Renal cortical epithelial cell (primary cell): ENCODE data around the gene POLD1. TPM values are rescaled to one million over a fixed set of nuclear protein-coding genes. Genes with fewer than 3 reads are reported as not detected.
A peak's percentile ranks its signal among the peaks of the same experiment; 100 is the strongest.
"Not testable (repeated sequence)": the region's sequence is repeated elsewhere in the genome, so short reads cannot be mapped to it uniquely, and the experiment has no call there.

ENCODE experiments used
- DNase-seq: peaks from one replicate; pipeline ENCODE4 v3.0.0-alpha.2; 2011; ENCODE audit warnings: low read depth
- total RNA-seq: library from RNA; depleted of rRNA; stranded (reverse); fragments of >200 nt; gene quantifications from 2 replicates; pipeline ENCODE4 v1.2.3, GENCODE V29; 2014

Gene POLD1
- total RNA-seq, 1 donor from 2014 or later, result 23.9 TPM

DNA sequence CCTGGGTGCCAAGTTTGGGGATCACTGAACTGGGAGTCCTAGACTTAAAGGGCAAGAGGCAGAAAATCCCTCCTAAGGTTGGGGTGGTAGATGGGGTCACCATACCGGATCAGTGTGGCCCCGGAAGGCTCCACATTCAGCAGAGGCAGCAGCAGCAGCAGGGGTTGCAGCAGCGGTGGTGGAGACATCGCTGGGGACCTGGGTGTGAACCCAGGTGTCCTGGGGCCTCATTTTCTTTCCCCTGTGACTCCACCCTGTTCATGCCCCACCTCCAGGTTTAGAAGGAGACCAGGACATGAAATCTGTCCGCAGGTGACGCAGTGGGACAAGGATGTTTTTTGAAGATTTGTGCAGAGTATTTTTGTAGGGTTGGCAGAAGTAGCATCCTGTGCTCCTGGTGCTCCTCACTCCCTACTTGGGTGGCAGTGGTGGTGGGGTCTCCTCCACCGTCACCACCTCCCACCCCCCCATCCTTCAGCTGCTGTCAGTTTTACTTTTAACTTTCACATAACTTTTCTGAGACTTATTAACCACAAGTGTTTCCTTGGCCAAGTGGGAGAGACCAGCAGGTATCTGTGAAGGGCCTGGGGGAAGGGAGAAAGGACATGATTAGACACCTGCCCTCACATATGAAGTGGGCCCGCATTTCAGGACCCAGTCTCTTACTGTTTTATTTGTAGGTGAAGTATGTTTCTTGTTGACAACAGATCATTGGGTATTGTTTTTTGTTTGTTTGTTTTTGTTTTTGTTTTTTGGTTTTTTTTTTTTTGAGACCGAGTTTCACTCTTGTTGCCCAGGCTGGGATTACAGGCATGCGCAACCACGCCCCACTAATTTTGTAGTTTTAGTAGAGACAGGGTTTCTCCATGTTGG, 18.5 kb upstream of the POLD1 start, which contains the start of gene NAPSA:
TSS of gene NAPSA (minus strand) at position 206 of the 873 bp plus-strand sequence. CDS start at position 188, 18 bp downstream.
- DNase-seq, result no peak

DNA sequence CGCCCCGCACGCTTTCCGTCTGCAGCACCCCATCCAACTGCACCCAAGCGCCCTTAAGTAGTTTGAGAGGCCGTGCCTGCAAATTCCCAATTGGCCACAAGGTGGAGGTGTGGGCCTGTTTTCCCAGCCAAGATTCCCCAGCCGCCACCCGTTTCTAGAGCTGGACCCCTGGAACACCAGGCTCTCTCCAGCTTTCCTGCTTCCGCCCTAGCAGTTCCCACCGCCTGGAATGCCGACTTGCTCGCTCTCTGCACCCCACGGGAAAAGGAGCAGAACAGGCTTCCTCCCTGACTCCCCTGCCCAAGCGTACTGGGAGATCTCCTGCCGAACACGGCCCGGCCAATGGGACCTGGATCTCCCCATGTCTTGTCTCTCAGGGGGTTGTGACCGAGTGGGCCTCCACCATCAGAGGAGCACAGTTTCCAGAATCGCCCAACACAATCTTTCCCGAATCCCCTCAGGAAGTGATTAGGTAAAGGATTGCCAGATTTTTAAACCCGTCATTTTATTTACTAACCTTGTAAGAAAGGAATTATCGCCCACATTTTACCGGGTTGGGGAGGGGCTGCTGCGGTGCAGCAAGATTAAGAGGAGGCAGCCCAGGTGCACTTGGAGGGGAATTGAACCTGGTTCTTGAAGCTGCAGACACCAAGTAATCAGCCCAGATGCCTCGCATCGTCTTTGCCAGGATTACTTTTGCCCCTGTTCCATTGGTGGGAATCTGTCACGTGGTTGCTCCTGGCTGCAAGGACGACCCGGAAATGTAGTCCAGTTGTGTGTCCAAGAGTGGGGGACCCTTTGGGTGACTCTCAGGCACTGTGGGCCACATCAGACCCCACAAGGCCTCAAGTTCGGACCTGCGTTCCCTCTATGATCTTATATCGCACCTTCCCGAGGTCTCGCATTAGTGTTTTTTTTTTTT, 15.2 kb upstream of the POLD1 start:
- peak; percentile 81 for DNase-seq

DNA sequence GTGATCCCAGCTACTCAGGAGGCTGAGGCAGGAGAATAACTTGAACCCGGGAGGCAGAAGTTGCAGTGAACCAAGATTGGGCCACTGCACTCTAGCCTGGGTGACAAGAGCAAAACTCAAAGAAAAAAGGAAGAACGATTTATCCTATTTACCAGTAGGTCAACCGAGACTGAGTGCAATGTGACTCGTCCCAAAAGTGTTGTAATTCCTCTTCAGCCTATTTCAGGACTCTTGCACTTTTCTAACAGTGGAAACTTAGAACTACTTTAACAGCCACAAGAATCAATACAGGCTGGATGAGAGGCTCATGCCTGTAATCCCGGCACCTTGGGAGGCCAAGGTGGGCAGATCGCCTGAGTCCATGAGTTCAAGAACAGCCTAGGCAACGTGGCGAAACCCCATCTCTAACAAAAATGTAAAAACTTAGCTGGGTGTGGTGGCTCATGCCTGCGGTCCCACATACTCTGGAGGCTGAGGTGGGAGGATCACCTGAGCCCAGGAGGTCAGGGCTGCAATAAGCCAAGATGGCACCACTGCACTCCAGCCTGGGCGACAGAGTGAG, 12.2 kb upstream of the POLD1 start:
- peak; percentile 32 for DNase-seq

DNA sequence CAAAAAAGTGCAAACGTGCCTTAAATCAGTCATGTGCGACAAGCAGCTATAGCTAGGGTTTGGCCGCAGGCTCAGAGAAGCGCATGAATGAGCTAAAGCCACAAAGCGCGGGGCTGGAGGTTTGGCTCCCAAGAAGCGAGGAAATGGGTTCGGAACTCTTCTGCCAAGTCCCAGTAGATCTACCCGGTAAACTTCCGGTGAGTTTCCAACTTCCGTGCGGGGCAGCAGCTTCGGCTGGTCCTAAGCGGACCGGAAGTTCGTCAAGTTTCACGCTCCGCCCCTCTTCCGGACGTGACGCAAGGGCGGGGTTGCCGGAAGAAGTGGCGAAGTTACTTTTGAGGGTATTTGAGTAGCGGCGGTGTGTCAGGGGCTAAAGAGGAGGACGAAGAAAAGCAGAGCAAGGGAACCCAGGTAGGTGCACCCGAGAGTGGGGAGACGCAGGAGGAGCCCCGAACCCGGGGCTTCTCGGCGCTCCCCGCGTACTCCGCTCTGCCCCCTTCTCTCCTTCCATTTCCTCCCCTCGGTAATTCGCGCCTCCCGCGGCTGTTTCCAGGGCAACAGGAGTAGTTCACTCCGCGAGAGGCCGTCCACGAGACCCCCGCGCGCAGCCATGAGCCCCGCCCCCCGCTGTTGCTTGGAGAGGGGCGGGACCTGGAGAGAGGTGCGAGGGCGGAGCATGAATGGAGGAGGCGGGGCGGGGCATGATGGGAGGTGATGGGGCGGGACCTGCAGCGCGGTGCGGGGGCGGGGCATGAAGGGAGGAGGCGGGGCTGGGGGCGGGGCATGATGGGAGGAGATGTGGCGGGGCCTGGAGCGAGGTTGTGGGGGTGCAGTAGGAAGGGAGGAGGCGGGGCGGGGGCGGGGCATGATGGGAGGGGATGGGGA, 7.7 kb upstream of the POLD1 start, which contains the start of gene NR1H2:
TSS of gene NR1H2 (plus strand) at position 292 of the 885 bp plus-strand sequence. CDS start 1,149 bp downstream, outside the sequence.
- DNase-seq, result peak; percentile 93

DNA sequence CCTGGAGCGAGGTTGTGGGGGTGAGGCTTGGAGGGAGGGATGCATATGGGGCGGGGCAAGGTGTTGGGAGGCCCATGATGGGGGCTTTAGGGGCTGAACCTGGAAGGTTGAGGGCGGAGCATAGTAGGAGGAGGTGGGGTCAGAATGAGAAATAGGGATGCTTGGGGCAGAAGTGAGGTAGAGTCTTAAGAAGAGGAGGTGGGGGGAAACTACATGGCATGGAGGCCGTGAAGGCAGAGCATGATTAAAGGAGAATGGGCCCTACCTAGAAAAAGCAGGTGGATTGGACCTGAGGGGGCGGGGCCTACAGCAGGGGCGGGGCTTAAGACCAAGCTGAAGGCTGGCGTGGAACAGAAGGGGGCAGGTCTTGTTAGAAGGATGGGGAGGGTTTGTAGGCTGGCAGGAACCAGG, 7.1 kb upstream of the POLD1 start:
- DNase-seq, result no peak

DNA sequence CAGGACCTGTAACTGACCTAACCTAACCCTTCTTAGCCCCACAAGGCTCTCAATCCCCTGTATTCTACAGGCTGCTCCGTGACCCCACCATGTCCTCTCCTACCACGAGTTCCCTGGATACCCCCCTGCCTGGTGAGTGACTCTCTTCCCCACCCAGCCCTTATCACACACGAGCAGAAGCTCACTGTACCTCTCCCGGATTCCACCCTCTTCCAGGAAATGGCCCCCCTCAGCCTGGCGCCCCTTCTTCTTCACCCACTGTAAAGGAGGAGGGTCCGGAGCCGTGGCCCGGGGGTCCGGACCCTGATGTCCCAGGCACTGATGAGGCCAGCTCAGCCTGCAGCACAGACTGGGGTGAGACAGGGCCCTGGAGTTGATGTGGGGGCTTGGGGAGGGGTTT, 6.6 kb upstream of the POLD1 start:
- DNase-seq, result no peak

DNA sequence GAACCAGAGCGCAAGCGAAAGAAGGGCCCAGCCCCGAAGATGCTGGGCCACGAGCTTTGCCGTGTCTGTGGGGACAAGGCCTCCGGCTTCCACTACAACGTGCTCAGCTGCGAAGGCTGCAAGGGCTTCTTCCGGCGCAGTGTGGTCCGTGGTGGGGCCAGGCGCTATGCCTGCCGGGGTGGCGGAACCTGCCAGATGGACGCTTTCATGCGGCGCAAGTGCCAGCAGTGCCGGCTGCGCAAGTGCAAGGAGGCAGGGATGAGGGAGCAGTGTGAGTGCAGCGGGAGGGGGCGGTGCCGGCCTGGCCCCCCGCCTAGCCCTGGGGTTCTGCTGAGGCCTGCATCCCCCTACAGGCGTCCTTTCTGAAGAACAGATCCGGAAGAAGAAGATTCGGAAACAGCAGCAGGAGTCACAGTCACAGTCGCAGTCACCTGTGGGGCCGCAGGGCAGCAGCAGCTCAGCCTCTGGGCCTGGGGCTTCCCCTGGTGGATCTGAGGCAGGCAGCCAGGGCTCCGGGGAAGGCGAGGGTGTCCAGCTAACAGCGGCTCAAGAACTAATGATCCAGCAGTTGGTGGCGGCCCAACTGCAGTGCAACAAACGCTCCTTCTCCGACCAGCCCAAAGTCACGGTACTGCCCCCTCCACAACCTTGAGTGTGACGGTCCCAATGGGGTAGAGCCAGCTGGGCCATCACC, 5.8 kb upstream of the POLD1 start:
- DNase-seq, result no peak

DNA sequence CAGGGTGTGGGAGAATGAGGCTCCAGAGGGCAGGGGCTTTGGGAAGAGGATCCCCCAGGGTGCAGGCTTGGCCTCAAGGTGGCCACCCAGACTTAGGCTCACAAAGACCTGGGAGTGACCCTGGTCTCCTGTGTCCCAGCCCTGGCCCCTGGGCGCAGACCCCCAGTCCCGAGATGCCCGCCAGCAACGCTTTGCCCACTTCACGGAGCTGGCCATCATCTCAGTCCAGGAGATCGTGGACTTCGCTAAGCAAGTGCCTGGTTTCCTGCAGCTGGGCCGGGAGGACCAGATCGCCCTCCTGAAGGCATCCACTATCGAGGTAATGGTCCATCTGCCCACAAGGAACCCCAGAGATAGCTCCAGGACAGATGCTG, 5.3 kb upstream of the POLD1 start:
- DNase-seq, result no peak

DNA sequence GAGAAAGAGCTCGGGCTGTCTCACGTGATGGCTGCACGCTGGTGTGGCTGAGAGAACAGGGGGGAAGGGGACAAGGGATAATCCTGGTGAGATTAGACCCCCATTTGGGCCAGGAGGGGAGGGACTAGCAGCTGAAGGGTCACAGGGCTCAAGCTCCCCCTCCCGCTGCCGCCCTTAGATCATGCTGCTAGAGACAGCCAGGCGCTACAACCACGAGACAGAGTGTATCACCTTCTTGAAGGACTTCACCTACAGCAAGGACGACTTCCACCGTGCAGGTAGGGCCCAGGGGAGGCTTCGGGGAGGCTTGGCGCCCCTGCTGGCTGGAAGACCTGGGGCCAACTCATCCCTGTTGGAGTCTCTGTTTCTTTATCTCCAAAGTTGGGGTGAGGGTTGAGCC, 4.5 kb upstream of the POLD1 start:
- DNase-seq, result no peak

DNA sequence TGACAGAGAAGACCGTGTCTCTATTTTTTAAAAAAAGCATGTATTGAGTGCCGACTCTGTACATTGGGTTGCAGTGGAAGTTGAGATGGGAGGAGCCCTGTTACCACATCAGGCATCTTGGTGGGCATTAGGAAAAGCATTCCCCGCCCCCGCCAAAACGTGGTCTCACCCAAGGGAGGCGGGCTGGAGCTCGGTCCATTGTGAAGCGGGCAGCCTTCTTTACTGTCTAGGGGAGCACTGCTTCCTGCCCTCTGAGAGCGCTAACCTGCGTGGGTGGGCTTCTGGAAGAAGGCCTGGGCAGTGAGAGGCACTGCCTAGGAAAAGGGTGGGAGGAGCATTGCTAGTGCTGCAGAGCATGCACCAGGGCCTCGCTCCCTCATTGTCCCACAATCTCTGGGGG, 4.0 kb upstream of the POLD1 start:
- DNase-seq, result no peak

DNA sequence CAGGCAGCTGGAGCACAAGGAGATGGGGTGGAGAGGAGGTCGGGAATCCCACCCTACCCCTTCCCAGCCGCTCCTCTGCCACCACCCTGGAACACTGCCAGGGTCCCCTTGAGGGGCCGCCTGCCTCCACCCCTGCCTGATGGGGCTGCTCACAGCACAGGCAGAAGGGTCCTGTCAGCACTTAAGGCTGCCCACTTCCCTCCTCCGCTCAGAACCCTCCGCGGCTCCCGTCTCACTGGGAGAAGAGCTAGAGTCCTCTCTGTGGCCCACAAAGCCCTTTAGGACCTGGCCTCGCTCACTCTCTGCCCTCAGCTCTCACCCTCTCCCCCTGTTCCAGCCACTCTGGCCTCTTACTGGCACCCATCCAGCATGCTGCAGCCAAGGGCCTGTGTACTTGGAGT, 3.4 kb upstream of the POLD1 start:
- DNase-seq, result no peak

DNA sequence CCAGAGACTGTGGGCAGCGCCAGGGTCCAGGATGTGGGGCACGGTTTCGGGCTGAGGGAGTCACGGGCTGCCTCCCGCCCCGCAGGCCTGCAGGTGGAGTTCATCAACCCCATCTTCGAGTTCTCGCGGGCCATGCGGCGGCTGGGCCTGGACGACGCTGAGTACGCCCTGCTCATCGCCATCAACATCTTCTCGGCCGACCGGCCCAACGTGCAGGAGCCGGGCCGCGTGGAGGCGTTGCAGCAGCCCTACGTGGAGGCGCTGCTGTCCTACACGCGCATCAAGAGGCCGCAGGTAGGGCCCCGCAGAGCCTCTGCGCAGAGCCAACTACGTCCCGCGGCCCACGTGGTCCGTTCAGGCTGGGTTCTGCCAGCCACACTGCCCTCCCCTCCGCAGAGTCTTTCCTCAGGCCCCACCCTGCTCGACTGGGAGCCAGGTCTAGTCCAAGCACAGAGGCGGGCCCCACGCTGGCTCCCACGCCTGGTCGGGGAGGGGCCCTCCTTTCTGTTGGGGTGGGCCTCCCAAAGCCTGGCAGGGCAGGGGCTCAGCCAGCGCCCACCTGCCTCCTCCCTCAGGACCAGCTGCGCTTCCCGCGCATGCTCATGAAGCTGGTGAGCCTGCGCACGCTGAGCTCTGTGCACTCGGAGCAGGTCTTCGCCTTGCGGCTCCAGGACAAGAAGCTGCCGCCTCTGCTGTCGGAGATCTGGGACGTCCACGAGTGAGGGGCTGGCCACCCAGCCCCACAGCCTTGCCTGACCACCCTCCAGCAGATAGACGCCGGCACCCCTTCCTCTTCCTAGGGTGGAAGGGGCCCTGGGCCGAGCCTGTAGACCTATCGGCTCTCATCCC, 2.0 kb upstream of the POLD1 start:
- no peak for DNase-seq

DNA sequence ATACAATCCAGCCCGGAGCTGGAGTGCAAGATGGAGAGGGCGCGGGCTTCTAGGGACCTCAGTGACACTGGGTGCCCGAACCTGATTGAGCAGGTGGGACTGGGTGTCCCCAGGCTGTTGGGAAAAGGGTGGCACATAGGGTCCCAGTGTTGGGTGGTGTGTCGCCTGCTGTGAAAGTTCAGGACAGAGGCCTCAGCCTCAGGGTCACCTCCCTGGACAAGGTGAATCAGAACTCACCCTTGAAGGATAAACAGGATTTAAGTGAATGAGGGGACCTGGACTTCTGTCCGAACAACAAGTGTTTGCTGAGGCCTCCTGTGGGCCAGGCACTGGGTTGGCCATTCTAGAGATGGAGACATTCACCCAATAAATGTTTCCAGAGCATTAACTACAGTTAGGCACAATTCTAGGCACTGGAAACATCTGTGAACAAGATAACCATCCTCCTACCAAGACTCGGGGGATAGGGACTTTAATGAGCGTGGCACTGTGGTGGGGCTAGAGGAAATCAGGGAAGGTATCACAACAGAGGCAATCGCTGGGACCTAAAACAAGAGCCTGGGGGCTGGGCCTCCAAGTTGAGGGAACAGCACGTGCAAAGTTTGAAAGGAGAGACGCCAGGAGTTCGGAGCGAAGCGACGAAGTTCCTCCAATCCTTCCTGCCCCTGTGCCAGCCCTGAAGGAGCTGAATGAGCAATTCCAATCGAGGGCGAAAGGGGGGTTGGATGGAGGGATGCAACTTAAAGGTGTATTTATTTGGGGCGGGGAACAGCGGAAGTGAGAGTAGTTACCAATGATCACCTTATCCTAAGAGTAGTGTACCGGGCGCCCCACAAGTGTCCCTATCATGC, 921 bp upstream of the POLD1 start:
- DNase-seq, result no peak

DNA sequence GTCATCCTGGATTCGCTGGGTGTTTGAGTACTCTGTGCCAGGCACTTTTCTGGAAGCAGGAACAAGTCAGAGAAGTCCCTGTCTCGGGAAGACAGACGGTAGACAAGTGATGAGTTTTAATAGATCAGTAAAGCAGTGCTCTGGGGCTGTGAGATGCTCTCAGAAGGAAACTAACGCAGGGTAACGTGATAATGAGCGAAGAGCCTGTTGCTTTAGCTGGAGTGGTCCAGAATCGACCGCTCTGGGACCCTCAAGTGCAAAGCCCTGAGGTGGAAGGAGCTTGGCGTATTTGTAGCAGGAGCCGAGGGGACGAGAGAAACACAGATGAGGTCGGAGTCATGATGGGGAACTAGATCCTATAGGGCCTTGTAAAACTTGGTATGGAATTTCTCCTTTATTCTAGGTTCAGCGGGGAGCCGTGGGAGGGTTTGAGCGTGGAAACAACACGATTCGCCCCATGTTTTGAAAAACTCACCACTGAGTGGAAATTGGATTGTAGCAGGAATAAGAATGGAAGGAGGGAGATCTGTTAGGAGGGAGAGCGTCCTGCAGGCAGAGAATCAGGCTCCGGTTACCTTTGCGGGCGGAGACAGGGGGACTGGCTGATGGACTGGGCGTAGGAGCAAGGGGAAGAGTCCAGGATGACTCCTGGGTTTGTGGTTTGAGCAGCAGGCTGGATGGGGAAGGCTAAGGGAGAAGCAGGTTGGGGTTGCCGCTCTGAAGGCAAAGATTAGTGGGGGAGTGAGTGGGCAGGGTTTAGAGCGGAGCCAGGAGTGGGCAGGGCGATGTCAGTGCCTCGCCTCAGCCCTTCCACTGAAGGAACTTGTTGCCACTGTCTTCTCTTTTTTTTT, 763 bp downstream of the POLD1 start:
- peak; percentile 16 for DNase-seq

DNA sequence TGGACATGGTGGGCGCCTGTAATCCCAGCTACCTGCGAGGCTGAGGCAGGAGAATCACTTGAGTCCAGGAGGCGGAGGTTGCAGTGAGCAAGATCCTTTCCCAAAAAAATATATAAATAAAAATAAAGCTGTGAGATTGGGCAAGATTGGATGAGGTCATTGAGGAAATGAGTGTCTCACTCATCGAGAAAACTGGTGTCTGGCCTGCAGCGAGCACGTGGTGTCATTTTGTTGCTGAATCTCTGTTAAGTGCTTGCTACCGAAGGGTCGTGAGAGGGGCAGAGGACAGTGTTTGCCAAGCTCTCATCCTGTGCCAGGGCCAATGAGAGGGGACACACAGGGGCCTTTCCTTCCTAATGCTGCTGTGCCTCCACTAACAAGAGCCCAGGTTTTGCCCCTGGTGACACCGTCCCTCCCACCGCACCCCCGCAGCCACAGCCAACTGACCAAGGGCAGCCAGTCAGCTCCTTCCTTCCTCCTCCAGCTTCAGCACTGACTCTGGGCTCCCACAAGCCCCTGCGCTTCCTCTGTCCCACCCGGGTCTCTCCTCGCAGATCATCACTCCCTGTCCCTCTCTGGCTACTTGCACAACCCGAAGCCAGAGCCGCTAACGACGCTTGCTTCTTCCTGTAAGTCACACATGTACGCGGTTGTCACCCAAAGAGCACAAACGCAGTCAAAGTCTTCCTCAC, 3.2 kb downstream of the POLD1 start:
- no peak for DNase-seq

DNA sequence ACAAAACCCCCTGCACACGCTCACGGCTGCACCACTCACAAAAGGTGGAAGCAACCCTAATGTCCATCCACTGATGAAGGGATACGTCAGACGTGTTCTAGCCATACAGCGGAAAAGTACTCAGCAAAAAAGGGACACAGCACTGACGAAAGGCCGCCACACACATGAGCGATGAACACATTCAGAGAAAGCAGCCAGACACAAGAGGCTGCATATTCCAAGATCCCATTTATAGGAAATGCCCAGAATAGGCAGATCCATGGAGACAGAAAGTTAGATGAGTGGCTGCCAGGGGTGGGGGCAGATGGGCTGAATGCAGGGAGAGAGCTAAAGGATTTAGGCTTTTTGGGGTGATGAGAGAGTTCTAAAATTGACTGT, 3.7 kb downstream of the POLD1 start:
- DNase-seq, result no peak

DNA sequence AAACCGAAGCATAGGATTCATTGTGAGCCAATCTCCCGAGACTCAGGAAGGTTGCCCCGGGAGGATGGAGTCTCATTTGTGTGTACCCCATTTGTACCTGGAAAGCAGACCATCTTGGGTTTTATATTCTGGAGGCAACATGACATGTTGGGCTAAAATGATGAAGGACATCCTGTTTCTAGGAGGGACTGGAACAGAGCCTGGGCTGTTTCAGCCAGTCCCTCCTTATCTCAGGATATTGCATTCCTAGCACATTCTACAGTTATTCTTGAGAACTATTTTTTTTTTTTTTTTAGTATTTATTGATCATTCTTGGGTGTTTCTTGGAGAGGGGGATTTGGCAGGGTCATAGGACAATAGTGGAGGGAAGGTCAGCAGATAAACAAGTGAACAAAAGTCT, 6.1 kb downstream of the POLD1 start:
- DNase-seq, result not testable (repeated sequence)
